T47D (cell line): ENCODE measurements around the gene MEOX1.
"Not testable (repeated sequence)": the region's sequence is repeated elsewhere in the genome, so short reads cannot be mapped to it uniquely, and the experiment has no call there.

Experiments
- DNase-seq, 2 experiments: peaks; one replicate each; pipeline versions ENCODE4 v3.0.0 to v3.0.0-alpha.2; 2011 to 2012; ENCODE audit warnings: low read depth in 1 of 2, low spot score in 1 of 2
- JUND ChIP-seq: IDR thresholded peaks from 2 replicates; pipeline ENCODE4 v1.6.1; 2012; ENCODE audit warnings: low read depth
- in situ Hi-C: cut with HindIII; loops from 2 replicates; pipeline ENCODE4 v1.10.0; 2016; ENCODE audit warnings: low sequenced_read_pairs, low pct_unique_long_range_greater_than_20kb

The MEOX1 gene

GRCh38 chr17:43618276-43618675, 43.4 kb downstream of the MEOX1 start:
- in situ Hi-C loops, result no loop called here
- no peak for TF ChIP-seq JUND
- DNase-seq, result no peak

- in situ Hi-C loops, result no loop called here
- no peak for DNase-seq
- TF ChIP-seq JUND, result no peak
Observed at GRCh38 chr17:43616852-43617251, 44.9 kb downstream of the MEOX1 start.

GRCh38 chr17:43616421-43616820, 45.3 kb downstream of the MEOX1 start:
- in situ Hi-C loops, result no loop called here
- TF ChIP-seq JUND, result no peak

GRCh38 chr17:43616029-43616351, 45.7 kb downstream of the MEOX1 start:
- no peak for DNase-seq
- in situ Hi-C loops, result no loop called here
- no peak for TF ChIP-seq JUND

More at GRCh38 chr17:43616421-43616820, 45.3 kb downstream of the MEOX1 start:
- no peak for DNase-seq

GRCh38 chr17:43615330-43616028, 46.2 kb downstream of the MEOX1 start:
- no peak for DNase-seq
- in situ Hi-C loops, result no loop called here
- no peak for TF ChIP-seq JUND

DNA sequence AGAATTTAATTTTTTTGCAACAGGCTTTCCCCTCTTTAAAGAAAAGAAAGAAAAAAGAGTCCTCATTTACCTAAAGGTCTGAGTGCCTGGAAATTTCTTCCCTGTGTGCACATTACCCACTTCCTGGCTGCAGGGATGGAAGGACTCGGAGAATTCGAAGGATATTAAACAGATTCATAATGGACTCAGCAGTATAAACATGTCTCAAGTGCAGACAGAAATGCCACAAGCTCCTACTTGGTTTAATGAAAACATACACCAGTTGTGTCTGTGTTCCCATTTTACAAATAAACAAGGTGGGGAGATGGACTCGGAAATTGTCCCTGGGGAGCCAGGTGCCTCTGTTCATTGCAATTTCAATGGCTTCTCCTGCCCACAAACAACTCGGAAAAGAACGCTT, 47.2 kb downstream of the MEOX1 start:
- no peak for DNase-seq
- in situ Hi-C loops, result no loop called here

DNA sequence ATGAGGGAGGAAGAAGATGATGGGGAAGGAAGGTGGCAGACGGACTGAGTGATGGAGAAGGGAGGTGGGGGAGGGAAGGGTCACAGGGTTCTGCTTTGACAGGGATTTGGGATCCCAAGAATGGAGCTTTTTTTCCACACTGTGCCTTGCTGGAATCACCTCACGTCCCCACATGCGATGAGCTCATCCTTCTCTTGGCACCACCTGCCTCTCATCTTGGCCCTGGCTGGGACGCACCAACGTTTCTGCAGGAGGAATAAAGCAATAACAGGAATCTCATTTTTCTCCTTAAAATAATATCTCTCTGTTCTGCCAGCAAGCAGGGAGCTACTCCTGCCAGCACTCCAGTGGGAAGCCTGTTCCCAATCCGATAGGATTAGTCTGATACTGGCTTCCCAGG, 47.8 kb downstream of the MEOX1 start:
- in situ Hi-C loops, result no loop called here
- TF ChIP-seq JUND, result no peak
- DNase-seq, result no peak

More for the DNA sequence above, 47.2 kb downstream of the MEOX1 start:
- TF ChIP-seq JUND, result no peak

DNA sequence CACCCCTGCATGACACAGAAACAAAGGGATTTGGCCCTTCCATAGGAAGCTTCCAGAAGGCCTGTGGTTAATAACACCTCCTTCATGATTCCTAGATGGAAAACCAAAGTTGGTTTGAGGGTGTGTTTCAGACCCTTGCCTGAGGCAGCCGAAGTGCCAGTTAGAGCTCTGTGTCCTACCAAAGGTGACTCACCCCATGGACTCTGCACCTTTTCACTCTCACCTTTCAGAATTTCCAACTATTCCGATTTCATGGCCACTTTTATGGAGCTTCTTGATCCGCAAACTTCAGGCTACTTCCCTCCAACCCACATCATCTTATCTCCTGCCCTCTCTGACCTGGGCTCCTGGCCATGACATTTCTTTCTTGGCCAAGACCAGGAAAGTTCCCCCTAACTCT, 49.2 kb downstream of the MEOX1 start:
- DNase-seq, result no peak
- TF ChIP-seq JUND, result no peak
- in situ Hi-C loops, result no loop called here

GRCh38 chr17:43611230-43611969, 50.3 kb downstream of the MEOX1 start:
- in situ Hi-C loops, result no loop called here
- no peak for TF ChIP-seq JUND
- peak in 1 of 2 experiments; percentile 37 for DNase-seq

- DNase-seq, result no peak
- no peak for TF ChIP-seq JUND
Observed at GRCh38 chr17:43609613-43610385, 51.9 kb downstream of the MEOX1 start.

DNA sequence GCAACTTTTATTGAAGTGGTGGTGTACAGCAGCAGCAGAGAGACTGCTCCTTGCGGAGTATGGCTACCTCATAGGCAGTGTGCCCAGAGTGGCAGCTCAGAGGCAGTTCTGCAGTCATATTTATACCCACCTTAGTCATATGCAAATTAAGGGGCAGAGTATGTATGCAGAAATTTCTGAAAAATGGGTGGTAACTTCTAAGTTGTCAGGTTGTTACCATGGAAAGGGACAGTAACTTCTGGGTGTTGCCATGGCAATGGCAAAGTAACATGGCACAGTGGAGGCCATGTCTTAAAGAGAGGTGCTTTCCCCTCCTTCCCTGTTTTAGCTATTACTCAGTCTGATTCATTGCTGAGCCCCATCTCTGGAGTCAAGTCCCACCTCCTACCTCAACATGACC, 53.4 kb downstream of the MEOX1 start:
- no peak for DNase-seq
- in situ Hi-C loops, result no loop called here
- no peak for TF ChIP-seq JUND

More at GRCh38 chr17:43609613-43610385, 51.9 kb downstream of the MEOX1 start:
- in situ Hi-C loops, result no loop called here

DNA sequence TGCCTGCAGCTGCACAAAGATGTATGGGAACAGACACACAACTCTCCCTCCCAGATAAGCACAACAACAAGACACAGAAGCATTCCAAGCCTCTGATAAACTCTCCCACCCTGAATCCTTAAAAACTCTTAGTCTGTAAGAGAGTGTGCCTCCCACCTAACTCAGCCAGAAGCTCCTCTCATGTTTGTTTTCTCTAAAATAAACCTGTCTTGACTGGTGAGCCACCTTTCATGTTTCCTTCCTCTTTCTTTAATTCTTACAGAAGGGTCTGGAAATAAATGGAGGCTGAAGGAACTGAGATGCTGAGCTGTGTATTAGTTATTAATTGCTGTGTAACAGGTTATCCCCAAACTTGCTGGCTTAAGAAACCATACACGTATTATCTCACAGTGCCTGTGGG, 57.2 kb downstream of the MEOX1 start:
- no peak for DNase-seq
- TF ChIP-seq JUND, result no peak

GRCh38 chr17:43603321-43603720, 58.4 kb downstream of the MEOX1 start:
- no peak for DNase-seq
- no peak for TF ChIP-seq JUND
- in situ Hi-C loops, result no loop called here

More for the DNA sequence above, 57.2 kb downstream of the MEOX1 start:
- in situ Hi-C loops, result no loop called here

- DNase-seq, in situ Hi-C loops: not testable (repeated sequence)
Observed at GRCh38 chr17:43602556-43602955, 59.2 kb downstream of the MEOX1 start.
